ENCODE data around the gene RAB9A.

- TF ChIP-seq POLR2AphosphoS5 (IDR thresholded peaks at IDR 0.05) = no peak
- TF ChIP-seq EP300 (IDR thresholded peaks at IDR 0.05) = no peak
- no peak for TF ChIP-seq CTCF (IDR thresholded peaks at IDR 0.05)
- no peak for TF ChIP-seq POLR2A (IDR thresholded peaks at IDR 0.05)
Observed at GRCh38 chrX:13676885-13677284, 12.0 kb upstream of the RAB9A start.
